ENCODE data around the gene CLIC4.

DNA sequence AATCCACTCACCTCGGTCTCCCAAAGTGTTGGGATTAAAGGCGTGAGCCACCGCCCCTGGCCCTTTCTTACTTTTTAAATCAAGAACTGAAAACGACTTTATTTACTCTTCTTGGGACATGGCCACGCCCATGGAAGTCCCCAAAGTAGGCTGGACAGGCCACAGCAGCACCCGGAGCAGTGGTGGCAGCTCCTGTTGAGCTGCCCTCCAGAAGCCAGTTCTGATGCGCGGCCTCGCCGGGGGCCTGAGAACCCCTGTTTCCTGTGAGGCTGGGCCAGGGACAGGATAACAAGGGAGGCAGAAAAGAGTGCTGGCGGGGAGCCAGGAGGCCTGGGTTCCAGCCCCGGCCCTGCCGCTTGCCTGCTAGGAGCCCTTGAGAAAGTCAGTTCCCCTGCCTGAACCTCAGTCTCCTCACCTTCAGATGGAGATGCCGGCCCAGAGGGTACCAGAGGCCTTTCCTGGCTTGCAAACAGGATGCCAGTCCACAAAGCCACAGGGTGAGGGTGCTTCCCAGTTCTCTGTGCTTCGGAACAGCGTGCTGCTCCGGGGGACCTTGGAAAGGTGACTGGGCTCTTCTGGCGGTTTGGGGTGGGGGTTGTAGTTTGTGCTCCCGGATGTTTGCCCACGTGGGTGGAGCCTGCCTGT, 125.4 kb downstream of the CLIC4 start:
- TF ChIP-seq, protein P1, sequence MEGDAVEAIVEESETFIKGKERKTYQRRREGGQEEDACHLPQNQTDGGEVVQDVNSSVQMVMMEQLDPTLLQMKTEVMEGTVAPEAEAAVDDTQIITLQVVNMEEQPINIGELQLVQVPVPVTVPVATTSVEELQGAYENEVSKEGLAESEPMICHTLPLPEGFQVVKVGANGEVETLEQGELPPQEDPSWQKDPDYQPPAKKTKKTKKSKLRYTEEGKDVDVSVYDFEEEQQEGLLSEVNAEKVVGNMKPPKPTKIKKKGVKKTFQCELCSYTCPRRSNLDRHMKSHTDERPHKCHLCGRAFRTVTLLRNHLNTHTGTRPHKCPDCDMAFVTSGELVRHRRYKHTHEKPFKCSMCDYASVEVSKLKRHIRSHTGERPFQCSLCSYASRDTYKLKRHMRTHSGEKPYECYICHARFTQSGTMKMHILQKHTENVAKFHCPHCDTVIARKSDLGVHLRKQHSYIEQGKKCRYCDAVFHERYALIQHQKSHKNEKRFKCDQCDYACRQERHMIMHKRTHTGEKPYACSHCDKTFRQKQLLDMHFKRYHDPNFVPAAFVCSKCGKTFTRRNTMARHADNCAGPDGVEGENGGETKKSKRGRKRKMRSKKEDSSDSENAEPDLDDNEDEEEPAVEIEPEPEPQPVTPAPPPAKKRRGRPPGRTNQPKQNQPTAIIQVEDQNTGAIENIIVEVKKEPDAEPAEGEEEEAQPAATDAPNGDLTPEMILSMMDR (IDR thresholded peaks at IDR 0.05) = no peak
- TF ChIP-seq POLR2A (IDR thresholded peaks at IDR 0.05) = no peak
